Testis (tissue), 2 donors: Measurements from ENCODE around the gene RPL5.

Experiments
- CTCF ChIP-seq, 3 experiments: fragments of 450-650 bp in 2 of 3; fragments of 200-600 bp in 1 of 3; sonication (generic) in 1 of 3; IDR thresholded peaks; one replicate each; pipeline ENCODE4 v1.5.1; 2016 to 2019; ENCODE audit warnings: antibody characterized with exemption in 3 of 3, mild to moderate bottlenecking in 2 of 3, moderate library complexity in 1 of 3
- POLR2A ChIP-seq: fragments of 450-650 bp; IDR thresholded peaks from one replicate; pipeline ENCODE4 v1.6.1; 2017; ENCODE audit warnings: antibody characterized with exemption, mild to moderate bottlenecking, moderate library complexity

- no peak for TF ChIP-seq CTCF (IDR thresholded peaks at IDR 0.05)
- no peak for TF ChIP-seq POLR2A
These were observed 55.1 kb downstream of the RPL5 start for GRCh38 chr1:92886886-92887419.
